Suprapubic skin (tissue), 4 donors: ENCODE results near the gene CSF1.

Source experiments
- CTCF ChIP-seq, 2 donors: fragments of 200-600 bp in 1 of 2; fragments of 450-650 bp in 1 of 2; sonication (generic) in 1 of 2; IDR thresholded peaks; one replicate each; pipeline ENCODE4 v1.5.1; 2016 to 2019; ENCODE audit warnings: antibody characterized with exemption in 2 of 2, mild to moderate bottlenecking in 1 of 2, moderate library complexity in 1 of 2
- EP300 ChIP-seq: sonication (generic); formaldehyde crosslinking; IDR thresholded peaks from one replicate; pipeline ENCODE4 v1.6.1; 2017; ENCODE audit warnings: antibody characterized with exemption
- POLR2A ChIP-seq, 2 donors: fragments of 450-650 bp; IDR thresholded peaks; one replicate each; pipeline ENCODE4 v1.6.1; 2017; ENCODE audit warnings: antibody characterized with exemption in 2 of 2, mild to moderate bottlenecking in 2 of 2, moderate library complexity in 2 of 2
- POLR2AphosphoS5 ChIP-seq, 3 donors: sonication (generic); formaldehyde crosslinking; IDR thresholded peaks; one replicate each; pipeline ENCODE4 v1.6.1; 2017; ENCODE audit warnings: antibody characterized with exemption in 3 of 3

- TF ChIP-seq POLR2A (IDR thresholded peaks at IDR 0.05), result no peak
- no peak for TF ChIP-seq CTCF (IDR thresholded peaks at IDR 0.05)
- TF ChIP-seq POLR2AphosphoS5 (IDR thresholded peaks at IDR 0.05), result no peak
- no peak for TF ChIP-seq EP300
These were observed 17.9 kb upstream of the CSF1 start for GRCh38 chr1:109892561-109893368.
